Measurements from ENCODE around the gene ZDHHC24. TPM values are rescaled to one million over a fixed set of nuclear protein-coding genes. Genes with fewer than 3 reads are reported as not detected.

Gene ZDHHC24
- polyA plus RNA-seq, 12 donors, result 2.9 to 8.1 (median 4.9) TPM; not detected in 1

DNA sequence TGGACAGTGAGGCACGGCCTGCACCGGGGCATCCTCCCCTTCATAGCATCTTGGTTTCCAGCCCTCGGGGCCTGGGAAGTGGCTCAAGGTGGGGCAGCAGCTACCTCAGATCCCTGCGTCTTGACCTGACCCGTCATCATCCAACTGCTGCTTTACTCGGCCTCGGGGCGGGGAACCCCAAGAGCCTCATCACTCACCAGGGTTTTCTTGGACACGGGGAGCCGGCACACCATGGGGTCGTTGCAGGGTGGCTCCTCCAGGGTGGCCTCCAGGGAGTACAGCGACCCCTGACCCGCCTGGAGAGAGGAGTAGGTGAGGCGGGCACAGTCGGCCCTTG is 21.9 kb upstream of the ZDHHC24 start:
- no peak for DNase-seq

DNA sequence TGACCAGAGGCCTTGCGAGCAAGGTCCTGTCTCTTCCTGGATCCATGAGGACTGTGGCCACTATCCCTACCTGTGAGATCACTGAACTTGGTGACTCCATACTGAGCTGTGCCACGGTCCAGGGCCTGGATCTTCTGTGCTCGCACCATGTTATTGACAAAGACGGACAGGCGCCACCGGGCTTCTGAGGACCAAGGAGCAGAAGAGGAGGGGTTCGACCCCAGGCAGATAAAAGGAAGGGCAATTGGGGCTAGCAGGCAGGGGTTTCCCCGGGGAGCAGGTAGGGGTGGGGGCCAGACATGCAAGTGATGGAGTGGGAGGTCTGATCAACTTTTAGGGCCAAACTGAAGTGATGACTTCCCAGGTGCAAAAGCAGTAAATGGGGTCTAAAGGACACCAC is 20.4 kb upstream of the ZDHHC24 start:
- DNase-seq, result no peak

DNA sequence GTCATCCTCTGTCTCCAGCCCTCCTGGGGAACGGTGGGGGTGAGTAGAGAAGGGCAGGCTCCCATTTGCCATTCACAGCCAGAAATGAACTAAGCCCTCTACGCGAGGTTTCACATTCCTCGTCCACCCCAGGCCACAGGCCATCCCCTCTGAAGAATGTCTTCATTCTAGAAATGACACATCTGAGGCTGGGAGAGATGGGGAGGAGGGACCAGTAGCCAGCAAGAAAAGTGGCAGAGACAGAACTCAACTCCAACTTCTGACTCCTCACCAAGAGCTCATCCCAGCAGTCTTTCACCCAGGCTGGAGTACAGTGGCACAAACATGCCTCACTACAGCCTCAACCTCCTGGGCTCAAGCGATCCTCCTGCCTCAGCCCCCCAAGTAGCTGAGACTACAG is 19.1 kb upstream of the ZDHHC24 start:
- no peak for DNase-seq

DNA sequence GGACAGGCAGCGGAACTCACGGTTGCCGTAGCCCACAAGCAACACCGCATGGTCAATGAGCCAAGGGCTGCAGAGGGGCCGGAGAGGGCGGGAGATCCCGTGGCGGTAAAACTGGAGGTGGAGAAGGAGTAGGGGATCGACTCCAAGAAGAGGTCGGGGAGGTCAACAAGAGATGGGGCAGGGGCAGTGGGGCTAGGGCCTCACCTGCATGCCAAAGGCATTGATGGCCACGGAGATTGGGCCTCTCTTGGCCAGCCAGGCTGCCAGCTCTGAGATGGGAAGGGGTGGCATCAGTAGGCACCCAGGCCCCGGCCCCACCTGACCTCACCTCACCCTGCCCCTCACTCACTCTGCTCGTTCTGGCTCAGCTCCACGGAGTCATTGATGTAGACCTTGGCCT is 18.7 kb upstream of the ZDHHC24 start:
- DNase-seq, result no peak

DNA sequence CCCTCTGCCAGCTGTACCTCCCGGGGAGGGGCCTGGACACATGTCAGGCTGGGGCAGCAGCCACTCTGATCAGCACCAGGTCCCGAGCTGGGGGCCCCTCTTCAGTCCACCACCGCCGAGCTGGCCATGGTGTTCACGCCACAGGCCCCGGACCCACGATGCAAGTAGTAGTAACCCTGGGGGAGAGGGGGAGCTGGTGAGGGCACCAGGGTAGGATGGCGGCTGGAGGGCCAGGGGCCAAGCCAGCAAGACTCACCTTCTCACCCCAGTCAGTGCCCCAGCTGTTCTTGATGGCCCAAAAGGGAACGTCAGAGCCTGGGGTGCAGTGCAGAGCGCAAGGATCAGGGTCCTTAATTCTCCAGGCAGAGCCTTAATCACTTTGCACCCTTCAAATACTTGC is 18.0 kb upstream of the ZDHHC24 start:
- no peak for DNase-seq

DNA sequence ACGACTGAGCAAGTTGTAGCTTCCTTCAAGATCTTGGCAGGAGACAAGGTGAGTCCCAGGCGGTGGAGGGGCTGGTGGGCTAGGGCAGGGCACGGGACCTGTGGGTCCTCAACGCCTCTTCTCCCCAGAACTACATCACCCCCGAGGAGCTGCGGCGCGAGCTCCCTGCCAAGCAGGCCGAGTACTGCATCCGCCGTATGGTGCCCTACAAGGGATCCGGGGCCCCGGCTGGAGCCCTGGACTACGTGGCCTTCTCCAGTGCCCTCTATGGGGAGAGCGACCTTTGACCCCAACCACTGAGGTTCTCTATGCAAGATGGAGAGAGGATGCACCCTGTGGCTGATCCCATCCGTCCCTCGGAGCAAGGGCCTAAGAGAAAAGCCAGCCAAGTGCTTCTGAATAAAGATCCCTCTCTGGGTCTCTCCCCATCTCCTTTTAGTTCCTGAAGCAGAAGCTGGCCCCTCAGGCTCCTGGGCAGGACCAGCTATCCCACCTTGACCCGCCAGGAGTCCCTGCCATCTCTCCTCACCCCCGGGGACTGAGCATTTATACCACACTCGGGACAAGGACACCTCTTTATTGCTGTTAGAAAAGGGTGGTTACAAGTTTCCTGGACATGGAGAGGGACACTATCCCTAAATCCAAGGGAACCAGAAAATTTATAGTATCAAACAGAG is 17.2 kb upstream of the ZDHHC24 start:
- no peak for DNase-seq

DNA sequence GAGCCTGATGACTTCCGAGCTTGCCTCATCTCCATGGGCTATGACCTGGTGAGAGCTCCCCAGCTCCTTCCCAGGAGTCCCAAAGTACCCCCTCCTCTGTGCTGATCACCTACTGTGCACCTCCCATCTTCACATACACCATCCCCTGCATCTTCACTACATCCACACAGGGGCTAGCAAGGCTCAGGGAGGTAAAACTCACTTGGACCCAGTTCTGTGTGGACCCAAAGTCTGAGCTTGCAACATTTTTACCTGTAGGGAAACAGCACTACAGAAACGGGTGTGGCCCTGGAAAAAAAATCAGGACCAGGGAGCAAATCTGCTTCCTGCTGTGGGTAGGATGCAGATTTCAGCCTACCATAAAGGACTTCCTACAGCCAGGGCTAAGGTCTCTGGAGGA is 16.4 kb upstream of the ZDHHC24 start:
- DNase-seq, result no peak

DNA sequence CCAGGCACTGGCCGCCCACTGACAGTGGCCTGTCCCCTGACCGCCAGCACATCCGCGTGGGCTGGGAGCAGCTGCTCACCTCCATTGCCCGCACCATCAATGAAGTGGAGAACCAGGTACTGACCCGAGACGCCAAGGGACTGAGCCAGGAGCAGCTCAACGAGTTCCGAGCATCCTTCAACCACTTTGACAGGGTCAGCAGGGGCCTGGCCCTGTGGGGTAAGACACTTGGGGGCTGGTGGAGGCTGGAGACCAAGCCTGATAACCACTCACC is 16.1 kb upstream of the ZDHHC24 start:
- no peak for DNase-seq

DNA sequence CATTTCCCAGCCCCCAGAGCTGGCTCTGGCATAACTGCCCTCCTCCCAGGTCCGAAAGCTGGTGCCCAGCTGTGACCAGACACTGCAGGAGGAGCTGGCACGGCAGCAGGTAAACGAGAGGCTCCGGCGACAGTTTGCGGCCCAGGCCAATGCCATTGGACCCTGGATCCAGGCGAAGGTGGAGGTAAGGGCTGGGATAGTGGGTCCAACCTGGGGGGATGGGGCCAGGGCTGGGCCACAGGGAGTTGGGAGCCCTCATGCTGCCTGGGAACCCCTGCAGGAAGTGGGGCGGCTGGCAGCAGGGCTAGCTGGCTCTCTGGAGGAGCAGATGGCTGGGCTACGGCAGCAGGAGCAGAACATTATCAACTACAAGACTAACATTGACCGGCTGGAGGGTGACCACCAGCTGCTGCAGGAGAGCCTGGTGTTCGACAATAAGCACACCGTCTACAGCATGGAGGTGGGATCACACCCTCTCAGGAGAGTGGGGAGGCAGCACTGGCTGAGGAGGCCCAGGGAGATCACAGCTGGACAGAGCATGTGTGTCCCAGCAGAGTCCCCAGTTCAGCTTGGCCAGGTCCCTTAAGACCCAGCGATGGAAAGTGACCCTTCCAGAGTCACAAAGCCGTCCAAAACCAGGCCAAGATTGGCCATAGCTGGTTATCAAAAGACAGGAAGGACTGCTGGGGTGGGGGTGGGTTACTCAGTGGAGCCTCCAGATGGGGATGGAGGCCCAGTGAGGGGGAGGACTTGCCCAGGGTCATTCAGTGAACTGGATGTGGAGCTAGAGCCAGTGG is 15.5 kb upstream of the ZDHHC24 start:
- no peak for DNase-seq

DNA sequence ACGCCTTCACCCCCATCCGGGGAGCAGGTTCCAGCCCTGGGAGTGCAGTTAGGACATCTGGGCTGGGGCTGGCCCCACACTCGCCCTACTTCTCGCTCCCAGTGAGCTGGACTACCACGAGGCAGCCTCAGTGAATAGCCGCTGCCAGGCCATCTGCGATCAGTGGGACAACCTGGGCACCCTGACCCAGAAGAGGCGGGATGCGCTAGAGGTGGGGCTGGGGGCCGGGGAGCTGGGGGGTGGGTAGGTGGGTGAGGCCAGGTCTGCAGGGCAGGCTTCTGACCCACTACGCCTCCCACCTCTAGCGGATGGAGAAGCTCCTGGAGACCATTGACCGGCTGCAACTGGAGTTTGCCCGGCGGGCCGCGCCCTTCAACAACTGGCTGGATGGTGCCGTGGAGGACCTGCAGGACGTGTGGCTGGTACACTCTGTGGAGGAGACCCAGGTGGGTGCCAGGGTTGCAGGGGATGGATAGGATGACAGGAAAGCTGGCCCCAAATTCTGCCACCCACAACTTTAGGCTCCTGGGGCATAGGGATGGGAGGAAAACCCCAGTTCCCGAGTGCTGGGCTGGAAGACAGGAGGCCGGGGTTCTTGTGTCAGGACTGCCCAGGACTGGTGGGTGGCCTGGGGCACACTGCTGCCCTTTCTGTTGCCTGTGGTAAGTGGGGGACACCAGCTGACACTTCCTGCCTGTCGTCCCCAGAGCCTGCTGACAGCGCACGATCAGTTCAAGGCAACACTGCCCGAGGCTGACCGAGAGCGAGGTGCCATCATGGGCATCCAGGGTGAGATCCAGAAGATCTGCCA is 14.2 kb upstream of the ZDHHC24 start:
- DNase-seq, result no peak

DNA sequence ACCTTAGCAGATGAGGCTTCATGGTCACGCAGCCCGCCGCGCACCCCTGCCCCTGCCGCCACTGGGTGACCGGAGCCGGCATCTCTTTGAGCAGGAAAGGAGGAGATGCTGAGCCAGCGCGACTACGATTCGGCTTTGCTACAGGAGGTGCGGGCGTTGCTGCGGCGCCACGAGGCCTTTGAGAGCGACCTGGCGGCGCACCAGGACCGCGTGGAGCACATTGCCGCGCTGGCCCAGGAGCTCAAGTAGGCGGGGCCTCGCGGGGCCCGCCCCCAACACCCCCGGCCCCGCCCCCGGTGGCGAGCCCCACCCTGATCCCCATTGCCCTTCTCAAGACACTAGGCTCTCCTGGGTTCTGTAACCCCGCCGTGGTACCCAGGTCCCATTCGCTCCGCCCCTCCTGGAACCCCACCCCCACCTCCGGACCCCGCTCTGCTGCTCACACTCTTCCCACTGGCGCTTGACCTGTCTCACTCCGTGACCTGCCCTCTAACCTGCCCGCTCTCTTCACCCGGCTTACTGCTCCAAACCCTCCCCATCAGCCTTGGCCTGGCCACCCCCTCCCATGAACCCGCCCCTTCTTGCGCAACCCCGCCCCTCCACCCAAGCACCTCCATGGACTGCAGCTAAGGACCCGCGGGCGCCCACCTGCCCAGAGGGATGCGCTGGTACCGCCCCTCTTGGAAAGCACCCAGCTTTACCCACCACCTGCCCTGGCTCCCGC is 13.5 kb upstream of the ZDHHC24 start:
- no peak for DNase-seq

DNA sequence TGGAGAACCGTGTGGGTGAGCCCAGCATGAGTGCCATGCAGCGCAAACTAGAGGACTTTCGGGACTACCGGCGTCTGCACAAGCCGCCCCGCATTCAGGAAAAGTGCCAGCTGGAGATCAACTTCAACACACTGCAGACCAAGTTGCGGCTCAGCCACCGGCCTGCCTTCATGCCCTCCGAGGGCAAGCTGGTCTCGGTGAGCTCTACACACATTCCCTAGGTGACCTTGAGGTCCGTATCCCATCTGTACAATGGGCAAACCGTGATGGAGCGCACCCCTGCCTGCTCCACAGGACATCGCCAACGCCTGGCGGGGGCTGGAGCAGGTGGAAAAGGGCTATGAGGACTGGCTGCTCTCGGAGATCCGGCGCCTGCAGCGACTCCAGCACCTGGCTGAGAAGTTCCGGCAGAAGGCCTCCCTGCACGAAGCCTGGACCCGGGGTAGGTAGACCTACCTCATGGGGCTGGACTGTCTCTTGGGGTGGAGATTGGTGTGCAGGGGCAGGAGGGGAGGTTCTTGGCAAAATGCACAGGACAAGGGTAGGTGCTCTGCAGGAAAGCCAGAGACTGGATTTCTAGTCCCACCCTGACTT is 12.0 kb upstream of the ZDHHC24 start:
- no peak for DNase-seq

DNA sequence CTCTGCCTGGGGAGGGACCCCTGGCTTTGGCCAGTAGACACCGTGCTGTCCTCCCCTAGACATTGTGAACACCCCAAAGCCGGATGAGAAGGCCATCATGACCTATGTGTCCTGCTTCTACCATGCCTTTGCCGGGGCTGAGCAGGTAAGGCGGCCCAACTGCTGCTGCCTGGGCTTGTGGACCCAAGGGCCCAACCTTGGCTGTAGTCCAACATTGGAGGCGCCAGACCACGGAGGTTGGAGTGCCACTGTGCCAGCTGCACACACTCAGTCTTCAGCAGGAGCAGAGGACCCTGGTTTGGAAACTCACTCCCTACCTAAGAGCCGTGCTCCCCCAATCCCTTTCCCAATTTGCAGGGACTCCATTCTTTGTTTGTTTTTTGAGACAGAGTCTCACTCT is 10.2 kb upstream of the ZDHHC24 start:
- no peak for DNase-seq

DNA sequence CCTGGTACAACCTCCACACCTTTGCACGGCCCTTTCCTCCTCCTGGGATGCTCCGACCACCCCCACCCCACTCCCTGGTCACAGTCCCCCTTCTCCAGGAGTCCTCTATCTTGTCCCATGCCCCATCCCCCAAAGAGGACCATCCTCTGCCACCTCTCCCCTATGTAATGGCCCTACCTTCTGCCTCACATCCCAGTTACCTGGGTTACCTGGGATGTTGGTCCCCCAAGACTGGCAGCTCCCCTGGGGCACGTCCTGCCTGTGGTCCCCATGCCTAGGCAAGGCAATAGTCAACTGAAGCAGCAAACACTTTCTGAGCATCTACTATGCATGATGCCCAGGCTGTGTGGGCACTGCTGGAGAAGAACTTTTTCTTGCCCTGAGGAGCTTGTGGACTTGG is 9.6 kb upstream of the ZDHHC24 start:
- DNase-seq, result no peak

DNA sequence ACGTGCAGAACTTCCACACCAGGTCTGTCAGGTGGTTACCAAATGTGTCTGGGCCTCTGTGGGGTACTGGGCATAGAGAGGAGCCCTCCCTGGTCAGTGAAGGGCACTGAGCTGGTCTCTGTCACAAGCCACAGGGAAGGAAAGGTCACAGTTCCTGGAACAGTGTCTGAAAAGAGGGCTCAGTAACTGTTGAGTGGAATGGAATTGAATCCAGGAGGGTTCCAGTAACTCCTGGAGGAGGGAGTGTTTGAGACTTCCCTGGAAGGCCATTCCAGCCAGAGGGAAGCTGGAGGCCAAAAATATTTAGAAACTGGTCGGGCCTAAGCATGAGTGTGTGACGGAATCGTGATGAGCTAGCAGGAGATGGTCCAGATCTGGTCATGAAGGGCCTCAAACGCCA is 8.8 kb upstream of the ZDHHC24 start:
- DNase-seq, result no peak

DNA sequence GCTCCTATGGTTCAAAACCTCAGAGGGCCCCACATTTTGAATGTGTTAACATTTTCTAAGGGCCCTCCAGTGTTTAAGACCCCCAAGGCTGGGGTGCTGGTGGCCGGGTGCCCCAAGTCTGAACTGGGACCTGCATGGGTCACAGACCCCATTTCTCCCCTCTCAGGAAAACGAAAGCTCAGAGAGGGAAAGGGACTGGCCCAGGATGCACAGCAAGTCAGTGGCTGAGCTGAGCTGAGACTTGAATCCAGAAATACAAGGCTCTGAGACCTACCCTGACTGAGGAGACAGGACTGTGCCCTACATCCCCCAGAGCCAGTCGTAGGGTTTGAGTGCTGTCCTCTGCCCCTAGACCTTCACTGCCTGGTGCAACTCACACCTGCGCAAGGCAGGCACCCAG is 5.0 kb upstream of the ZDHHC24 start:
- DNase-seq, result no peak

DNA sequence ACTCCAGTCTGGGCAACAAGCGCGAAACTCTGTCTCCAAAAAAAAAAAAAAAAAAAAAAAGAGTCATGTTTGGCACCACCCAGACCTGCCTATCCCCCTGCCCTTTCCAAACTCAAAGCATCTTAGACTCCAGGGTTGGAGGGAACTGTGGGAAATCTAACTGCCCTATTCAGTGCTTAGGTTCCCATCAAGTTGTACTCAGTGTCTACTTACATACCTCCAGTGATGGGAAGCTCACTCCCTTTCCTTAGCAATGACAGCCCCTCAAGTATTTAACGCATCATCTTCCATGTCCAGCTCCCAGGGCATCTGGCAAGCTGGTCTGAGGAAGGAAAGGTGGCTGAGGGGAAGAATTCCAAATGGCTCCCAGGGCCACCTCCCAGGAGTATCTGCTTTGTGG is 3.8 kb upstream of the ZDHHC24 start:
- DNase-seq, result no peak

DNA sequence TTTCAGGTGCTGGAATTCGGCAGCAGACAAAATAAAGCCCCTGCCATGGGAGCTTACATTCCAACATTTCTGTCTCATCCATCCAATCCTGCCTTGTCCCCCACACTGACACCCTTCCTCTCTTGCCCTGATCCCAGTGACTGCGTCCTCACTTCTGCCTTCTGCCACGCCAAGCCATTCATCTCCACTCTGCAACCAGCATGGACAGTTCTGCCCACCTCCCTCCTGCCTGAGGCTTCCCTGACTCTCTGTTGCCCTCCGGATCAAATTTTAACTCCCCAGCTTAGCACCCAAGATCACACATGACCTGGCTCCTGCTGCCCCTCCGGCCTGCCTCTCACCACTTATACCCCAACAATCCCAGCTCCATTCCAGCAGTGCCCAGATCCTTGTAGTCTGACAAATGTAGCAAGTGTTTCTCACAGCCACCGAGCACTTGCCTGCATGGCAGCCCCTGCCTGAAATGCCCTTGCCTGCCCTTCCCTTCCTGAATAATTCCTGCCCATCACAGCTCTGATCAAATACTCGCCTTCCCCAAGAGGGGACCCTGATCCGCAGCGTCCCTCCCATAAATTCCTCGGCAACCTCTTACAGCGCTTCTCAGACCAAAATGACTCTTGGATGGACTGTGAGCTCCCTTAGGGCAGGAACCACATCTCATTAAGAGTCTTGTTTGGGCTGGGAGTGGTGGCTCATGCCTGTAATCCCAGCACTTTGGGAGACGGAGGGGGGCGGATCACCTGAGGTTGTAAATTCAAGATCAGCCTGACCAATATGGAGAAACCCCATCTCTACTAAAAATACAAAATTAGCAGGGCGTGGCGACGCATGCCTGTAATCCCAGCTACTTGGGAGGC is 3.2 kb upstream of the ZDHHC24 start:
- DNase-seq, result no peak

DNA sequence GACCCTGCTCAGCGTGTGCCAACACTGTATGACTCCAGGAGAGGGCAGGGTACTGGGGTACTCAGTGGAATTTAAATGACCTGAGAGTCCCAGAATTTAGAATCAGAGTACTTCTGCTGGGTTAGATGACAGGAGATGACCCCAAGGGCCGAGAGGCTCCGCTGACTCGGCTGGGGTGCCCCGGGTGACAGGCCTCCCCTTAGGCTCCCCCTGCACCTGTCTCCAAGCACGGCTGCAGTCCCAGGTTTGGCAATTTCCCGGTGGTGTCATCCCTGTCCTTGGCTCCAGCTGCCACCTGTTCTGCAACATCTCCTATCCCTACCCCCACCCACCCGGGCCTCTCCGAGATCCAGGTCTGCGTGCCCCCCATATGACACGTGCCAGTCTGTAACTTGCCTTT is 2.2 kb upstream of the ZDHHC24 start:
- DNase-seq, result no peak

DNA sequence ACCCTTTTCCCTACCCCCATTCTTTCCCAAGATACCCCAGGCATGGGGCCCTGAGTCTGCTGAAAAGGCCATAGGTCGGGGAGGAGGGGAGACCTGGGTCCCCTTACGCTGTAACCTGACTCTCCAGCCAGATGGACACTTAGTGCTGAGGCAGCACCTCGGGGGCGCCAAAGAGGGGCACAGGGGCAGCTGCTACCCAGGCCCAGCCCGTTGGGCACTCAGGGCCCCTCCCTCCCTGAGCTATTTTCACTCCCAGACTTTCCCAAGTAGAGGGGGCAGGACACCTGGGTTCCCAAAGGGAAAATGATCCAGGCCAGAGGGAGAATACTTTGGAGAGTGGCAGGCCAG is 1.8 kb upstream of the ZDHHC24 start:
- DNase-seq, result no peak

DNA sequence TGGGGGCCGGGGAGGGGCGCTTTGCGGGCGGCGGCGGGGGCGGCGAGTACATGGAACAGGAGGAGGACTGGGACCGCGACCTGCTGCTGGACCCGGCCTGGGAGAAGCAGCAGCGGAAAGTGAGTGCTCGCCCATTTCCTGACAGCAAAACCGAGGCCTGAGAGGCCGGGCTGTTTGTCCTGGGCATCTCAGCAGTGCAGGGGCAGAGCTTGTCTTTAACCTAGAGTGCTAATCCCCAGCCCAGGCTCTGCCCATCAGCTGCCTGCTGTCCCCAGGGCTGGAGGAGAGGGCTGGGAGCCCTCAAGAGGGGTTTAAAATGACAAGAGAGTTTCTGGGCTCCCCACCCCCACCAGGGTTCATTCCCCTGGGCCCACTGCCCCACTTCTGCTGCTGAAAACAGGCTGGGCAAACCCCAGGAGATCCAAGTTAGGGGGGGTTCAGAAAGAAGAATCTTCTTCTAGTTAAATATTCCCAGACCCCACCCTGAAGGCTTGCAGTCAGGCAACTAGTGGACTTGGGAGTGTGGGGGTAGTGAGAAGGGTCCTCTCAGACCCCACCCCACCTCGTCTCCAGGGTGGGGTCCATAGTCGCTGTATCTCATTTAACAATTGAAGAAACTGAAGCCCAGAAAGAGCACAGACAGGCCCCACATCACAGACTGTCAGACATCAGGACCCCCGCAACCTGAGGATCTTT is 1.3 kb upstream of the ZDHHC24 start:
- no peak for DNase-seq
